Measurements from ENCODE around the gene FGB.

The FGB gene

GRCh38 chr4:154608361-154609252 lies 45.8 kb downstream of the FGB start:
- no peaks in the 10 kb centered on the region for H3K4me1 ChIP-seq (ENCODE audit: control insufficient read depth, insufficient read depth, low read length)
- H3K27ac ChIP-seq (ENCODE audit: insufficient read depth, low read depth, low read length, poor library complexity, severe bottlenecking) = no peak overlapping the region
- H3K36me3 ChIP-seq (ENCODE audit: control insufficient read depth, insufficient read depth, low read length) = no peaks in the 10 kb centered on the region
- H3K4me3 ChIP-seq (ENCODE audit: insufficient read depth, low read depth, low read length) = no peak overlapping the region
- H3K27me3 ChIP-seq (ENCODE audit: control insufficient read depth, insufficient read depth, low read length, poor library complexity, severe bottlenecking) = no peaks in the 10 kb centered on the region
- 83 to 87% methylated on average over 3 of the region's 3 CpGs for WGBS, 2 experiments
- H3K9me3 ChIP-seq (ENCODE audit: control insufficient read depth, low read length) = no peaks in the 10 kb centered on the region

DNA sequence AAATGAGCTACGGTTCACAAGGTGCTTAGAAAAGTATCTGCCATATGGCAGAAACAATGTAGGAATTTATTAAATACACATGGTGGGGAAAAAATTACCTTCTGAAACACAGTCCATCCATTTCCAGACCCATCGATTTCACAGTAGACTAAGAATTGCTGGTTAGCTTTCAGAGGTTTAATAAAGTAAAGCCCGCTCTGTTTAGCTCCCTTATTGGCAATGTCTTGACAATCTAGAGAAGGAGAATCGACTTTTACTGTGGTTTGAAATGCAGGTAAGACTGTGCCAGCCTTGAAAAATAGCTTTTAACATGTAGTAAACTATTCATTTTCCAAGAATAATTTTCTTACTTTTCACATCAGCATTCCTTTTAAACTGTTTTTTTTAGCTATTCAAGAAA lies 46.7 kb downstream of the FGB start:
- Histone ChIP-seq H3K4me1 (ENCODE audit: control insufficient read depth, insufficient read depth, low read length) (no peaks in the 10 kb centered on the region), H3K36me3 (ENCODE audit: control insufficient read depth, insufficient read depth, low read length) (no peaks in the 10 kb centered on the region), H3K9me3 (ENCODE audit: control insufficient read depth, low read length) (no peaks in the 10 kb centered on the region), H3K27ac (ENCODE audit: insufficient read depth, low read depth, low read length, poor library complexity, severe bottlenecking) (no peak overlapping the region), H3K27me3 (ENCODE audit: control insufficient read depth, insufficient read depth, low read length, poor library complexity, severe bottlenecking) (no peaks in the 10 kb centered on the region), H3K4me3 (ENCODE audit: insufficient read depth, low read depth, low read length) (no peak overlapping the region)
- 94 to 95% methylated on average over 4 of the region's 4 CpGs for WGBS, 2 experiments

GRCh38 chr4:154610582-154610981 lies 47.8 kb downstream of the FGB start:
- 68 to 88% methylated on average over 2 to 4 of the region's 4 CpGs for WGBS, 2 experiments
- Histone ChIP-seq H3K9me3 (ENCODE audit: control insufficient read depth, low read length) (no peaks in the 10 kb centered on the region), H3K36me3 (ENCODE audit: control insufficient read depth, insufficient read depth, low read length) (no peaks in the 10 kb centered on the region), H3K4me3 (ENCODE audit: insufficient read depth, low read depth, low read length) (no peak overlapping the region), H3K27me3 (ENCODE audit: control insufficient read depth, insufficient read depth, low read length, poor library complexity, severe bottlenecking) (no peaks in the 10 kb centered on the region), H3K27ac (ENCODE audit: insufficient read depth, low read depth, low read length, poor library complexity, severe bottlenecking) (no peak overlapping the region), H3K4me1 (ENCODE audit: control insufficient read depth, insufficient read depth, low read length) (no peaks in the 10 kb centered on the region)

GRCh38 chr4:154611833-154612232 lies 49.0 kb downstream of the FGB start:
- H3K36me3 ChIP-seq (ENCODE audit: control insufficient read depth, insufficient read depth, low read length) = no peaks in the 10 kb centered on the region
- no peaks in the 10 kb centered on the region for H3K9me3 ChIP-seq (ENCODE audit: control insufficient read depth, low read length)
- H3K4me3 ChIP-seq (ENCODE audit: insufficient read depth, low read depth, low read length) = no peak overlapping the region
- no peaks in the 10 kb centered on the region for H3K4me1 ChIP-seq (ENCODE audit: control insufficient read depth, insufficient read depth, low read length)
- no peak overlapping the region for H3K27ac ChIP-seq (ENCODE audit: insufficient read depth, low read depth, low read length, poor library complexity, severe bottlenecking)
- H3K27me3 ChIP-seq (ENCODE audit: control insufficient read depth, insufficient read depth, low read length, poor library complexity, severe bottlenecking) = no peaks in the 10 kb centered on the region
- WGBS, 2 experiments = 89% methylated on average over 1 of the region's 1 CpG; no CpG with 5 or more reads in 1 of the 2 experiments

- H3K4me3 ChIP-seq (ENCODE audit: insufficient read depth, low read depth, low read length) = no peak within 1 kb of the TSS
- no peaks in the 10 kb centered on the region for H3K9me3 ChIP-seq (ENCODE audit: control insufficient read depth, low read length)
- 85 to 89% methylated on average over 7 of the region's 7 CpGs for WGBS, 2 experiments
- no peak within 1 kb of the TSS for H3K27ac ChIP-seq (ENCODE audit: insufficient read depth, low read depth, low read length, poor library complexity, severe bottlenecking)
- H3K4me1 ChIP-seq (ENCODE audit: control insufficient read depth, insufficient read depth, low read length) = no peaks in the 10 kb centered on the region
- no peaks in the 10 kb centered on the region for H3K36me3 ChIP-seq (ENCODE audit: control insufficient read depth, insufficient read depth, low read length)
- no peaks in the 10 kb centered on the region for H3K27me3 ChIP-seq (ENCODE audit: control insufficient read depth, insufficient read depth, low read length, poor library complexity, severe bottlenecking)
These were observed 49.9 kb downstream of the FGB start, which contains the start of gene FGG for GRCh38 chr4:154612472-154613414. TSS of gene FGG (minus strand) at chr4:154612656. CDS start at chr4:154612609, 47 bp downstream.

DNA sequence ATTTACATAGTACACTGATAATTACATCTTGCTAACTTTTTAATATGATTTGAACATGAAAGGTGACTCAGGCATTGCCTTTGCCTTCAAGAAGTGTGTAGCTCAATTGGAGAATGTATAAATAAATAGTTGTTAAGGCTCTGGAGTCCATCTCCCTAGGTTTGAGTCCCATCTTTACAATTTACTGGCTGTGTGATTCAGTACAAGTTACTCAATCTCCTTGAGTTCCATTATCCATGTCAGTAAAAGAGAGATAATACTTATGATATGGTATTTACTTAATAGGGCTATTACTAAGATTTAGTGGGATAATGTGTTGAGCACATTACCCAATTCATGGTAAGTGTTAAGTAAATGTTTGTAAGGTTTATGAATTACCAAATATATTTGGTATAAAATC lies 51.5 kb downstream of the FGB start:
- Histone ChIP-seq H3K27me3 (ENCODE audit: control insufficient read depth, insufficient read depth, low read length, poor library complexity, severe bottlenecking) (no peaks in the 10 kb centered on the region), H3K4me1 (ENCODE audit: control insufficient read depth, insufficient read depth, low read length) (no peaks in the 10 kb centered on the region), H3K9me3 (ENCODE audit: control insufficient read depth, low read length) (no peaks in the 10 kb centered on the region), H3K27ac (ENCODE audit: insufficient read depth, low read depth, low read length, poor library complexity, severe bottlenecking) (no peak overlapping the region), H3K36me3 (ENCODE audit: control insufficient read depth, insufficient read depth, low read length) (no peaks in the 10 kb centered on the region), H3K4me3 (ENCODE audit: insufficient read depth, low read depth, low read length) (no peak overlapping the region)

- Histone ChIP-seq H3K4me1 (ENCODE audit: control insufficient read depth, insufficient read depth, low read length) (no peaks in the 10 kb centered on the region), H3K9me3 (ENCODE audit: control insufficient read depth, low read length) (no peaks in the 10 kb centered on the region), H3K27me3 (ENCODE audit: control insufficient read depth, insufficient read depth, low read length, poor library complexity, severe bottlenecking) (no peaks in the 10 kb centered on the region), H3K4me3 (ENCODE audit: insufficient read depth, low read depth, low read length) (no peak overlapping the region), H3K27ac (ENCODE audit: insufficient read depth, low read depth, low read length, poor library complexity, severe bottlenecking) (no peak overlapping the region), H3K36me3 (ENCODE audit: control insufficient read depth, insufficient read depth, low read length) (no peaks in the 10 kb centered on the region)
- no CpG with 5 or more reads among the region's 1 CpG for WGBS, 2 experiments
These were observed 52.4 kb downstream of the FGB start for GRCh38 chr4:154615211-154615610.

DNA sequence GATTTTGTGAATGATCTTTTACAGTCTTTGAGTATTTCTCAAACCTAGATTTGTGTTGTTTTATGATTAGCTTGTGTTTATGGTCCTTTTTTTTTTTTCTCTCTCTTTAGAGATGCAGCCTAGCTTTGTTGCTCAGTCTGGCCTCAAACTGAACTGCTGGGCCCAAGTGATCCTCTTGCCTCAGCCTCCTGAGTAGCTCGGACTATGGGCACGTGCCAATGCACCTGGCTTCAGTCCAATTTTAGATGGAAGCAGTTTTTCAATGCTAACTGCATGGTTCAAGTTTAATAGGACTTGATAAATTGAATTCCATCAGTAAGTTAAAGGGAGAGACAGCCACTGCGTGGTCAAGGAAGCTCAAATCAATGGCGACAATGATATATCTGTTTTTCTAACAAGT lies 53.5 kb downstream of the FGB start:
- no peaks in the 10 kb centered on the region for H3K27me3 ChIP-seq (ENCODE audit: control insufficient read depth, insufficient read depth, low read length, poor library complexity, severe bottlenecking)
- no peak overlapping the region for H3K4me3 ChIP-seq (ENCODE audit: insufficient read depth, low read depth, low read length)
- H3K27ac ChIP-seq (ENCODE audit: insufficient read depth, low read depth, low read length, poor library complexity, severe bottlenecking) = no peak overlapping the region
- no peaks in the 10 kb centered on the region for H3K4me1 ChIP-seq (ENCODE audit: control insufficient read depth, insufficient read depth, low read length)
- whole genome bisulfite sequencing, 2 experiments = 89 to 94% methylated on average over 4 of the region's 4 CpGs
- H3K36me3 ChIP-seq (ENCODE audit: control insufficient read depth, insufficient read depth, low read length) = no peaks in the 10 kb centered on the region
- H3K9me3 ChIP-seq (ENCODE audit: control insufficient read depth, low read length) = no peaks in the 10 kb centered on the region

DNA sequence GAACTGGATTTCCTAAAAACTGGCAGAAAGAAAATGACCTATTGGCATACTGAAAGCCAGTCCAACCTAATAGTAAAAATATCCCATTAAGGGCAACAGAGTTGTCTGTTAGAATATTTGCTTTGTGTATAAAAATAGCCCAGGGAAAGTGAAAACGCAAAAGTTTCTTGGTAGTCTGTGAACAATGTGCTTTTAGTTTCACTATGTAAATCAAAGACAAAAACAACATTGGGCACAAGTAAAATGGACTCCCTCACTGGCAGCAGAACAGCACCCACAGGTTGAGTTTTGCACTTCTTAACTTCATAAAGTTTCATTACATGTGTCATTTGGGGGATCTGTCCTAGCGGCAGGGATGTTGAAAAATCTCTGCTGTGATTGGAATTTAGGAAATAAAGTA lies 53.9 kb downstream of the FGB start:
- Histone ChIP-seq H3K27ac (ENCODE audit: insufficient read depth, low read depth, low read length, poor library complexity, severe bottlenecking) (no peak overlapping the region), H3K36me3 (ENCODE audit: control insufficient read depth, insufficient read depth, low read length) (no peaks in the 10 kb centered on the region), H3K9me3 (ENCODE audit: control insufficient read depth, low read length) (no peaks in the 10 kb centered on the region), H3K4me1 (ENCODE audit: control insufficient read depth, insufficient read depth, low read length) (no peaks in the 10 kb centered on the region), H3K27me3 (ENCODE audit: control insufficient read depth, insufficient read depth, low read length, poor library complexity, severe bottlenecking) (no peaks in the 10 kb centered on the region), H3K4me3 (ENCODE audit: insufficient read depth, low read depth, low read length) (no peak overlapping the region)
- 93 to 94% methylated on average over 1 to 2 of the region's 2 CpGs for WGBS, 2 experiments

DNA sequence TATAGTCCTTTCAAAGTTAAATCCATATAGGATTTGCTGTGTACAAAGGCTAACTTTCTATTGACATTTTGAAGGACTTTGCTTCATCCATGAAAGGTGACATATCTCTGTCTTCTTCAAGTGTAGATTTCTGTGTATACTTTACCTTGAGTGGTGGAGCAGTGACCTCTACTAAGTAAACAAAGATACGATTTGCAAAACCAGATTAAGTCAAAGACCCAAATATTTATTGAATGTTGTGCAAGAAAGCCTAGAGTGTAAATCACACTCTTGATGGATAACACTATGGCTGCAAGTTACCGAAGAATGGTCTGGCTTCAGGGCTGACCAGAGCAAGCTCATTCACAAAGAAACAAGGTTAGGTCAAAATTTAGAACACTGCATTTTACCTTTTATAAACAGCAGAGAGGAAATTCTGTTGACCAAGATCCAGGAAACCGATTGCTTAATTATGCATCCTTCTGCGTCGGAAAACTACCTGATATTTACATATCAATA lies 55.1 kb downstream of the FGB start:
- 88 to 91% methylated on average over 3 to 5 of the region's 5 CpGs for WGBS, 2 experiments
- no peak overlapping the region for H3K4me3 ChIP-seq (ENCODE audit: insufficient read depth, low read depth, low read length)
- no peaks in the 10 kb centered on the region for H3K9me3 ChIP-seq (ENCODE audit: control insufficient read depth, low read length)
- H3K27me3 ChIP-seq (ENCODE audit: control insufficient read depth, insufficient read depth, low read length, poor library complexity, severe bottlenecking) = no peaks in the 10 kb centered on the region
- no peaks in the 10 kb centered on the region for H3K4me1 ChIP-seq (ENCODE audit: control insufficient read depth, insufficient read depth, low read length)
- no peaks in the 10 kb centered on the region for H3K36me3 ChIP-seq (ENCODE audit: control insufficient read depth, insufficient read depth, low read length)
- no peak overlapping the region for H3K27ac ChIP-seq (ENCODE audit: insufficient read depth, low read depth, low read length, poor library complexity, severe bottlenecking)
